GM18499 (cell line): ENCODE measurements around the gene CYBC1.
"Not testable (repeated sequence)": the region's sequence is repeated elsewhere in the genome, so short reads cannot be mapped to it uniquely, and the experiment has no call there.

Source experiments
- ATAC-seq: cut with Tn5 transposase; IDR thresholded peaks from one replicate; pipeline ENCODE4 v1.9.1; 2021; ENCODE audit warnings: moderate number of reproducible peaks; ENCODE audit not compliant: insufficient read depth, unreplicated experiment

CYBC1 gene

GRCh38 chr17:82479602-82480001 is 29.1 kb upstream of the CYBC1 start:
- no peak for ATAC-seq

- no peak for ATAC-seq
Observed at GRCh38 chr17:82477934-82478333, 27.4 kb upstream of the CYBC1 start.

GRCh38 chr17:82475458-82475857 is 24.9 kb upstream of the CYBC1 start:
- no peak for ATAC-seq

GRCh38 chr17:82474223-82475010 is 23.9 kb upstream of the CYBC1 start:
- no peak for ATAC-seq

- no peak for ATAC-seq
Observed at GRCh38 chr17:82470065-82470464, 19.5 kb upstream of the CYBC1 start.

GRCh38 chr17:82468692-82469091 is 18.1 kb upstream of the CYBC1 start:
- no peak for ATAC-seq

GRCh38 chr17:82465023-82465603 is 14.6 kb upstream of the CYBC1 start:
- no peak for ATAC-seq

GRCh38 chr17:82464567-82464929 is 14.0 kb upstream of the CYBC1 start:
- ATAC-seq, result no peak

- ATAC-seq, result no peak
Observed at GRCh38 chr17:82463925-82464566, 13.5 kb upstream of the CYBC1 start.

GRCh38 chr17:82463391-82463790 is 12.8 kb upstream of the CYBC1 start:
- ATAC-seq, result no peak

- ATAC-seq, result no peak
Observed at GRCh38 chr17:82461827-82462524, 11.4 kb upstream of the CYBC1 start.

- not testable (repeated sequence) for ATAC-seq
Observed at GRCh38 chr17:82459936-82460335, 9.4 kb upstream of the CYBC1 start.

GRCh38 chr17:82458885-82459424 is 8.4 kb upstream of the CYBC1 start:
- no peak for ATAC-seq

GRCh38 chr17:82458179-82458884 is 7.8 kb upstream of the CYBC1 start, which contains the start of gene NARF:
TSS of gene NARF (plus strand) at chr17:82458741. CDS start at chr17:82458804, 63 bp downstream.
- peak; percentile 89 for ATAC-seq

- ATAC-seq, result no peak
Observed at GRCh38 chr17:82457929-82458178, 7.3 kb upstream of the CYBC1 start.

GRCh38 chr17:82457073-82457928 is 6.7 kb upstream of the CYBC1 start:
- no peak for ATAC-seq

- not testable (repeated sequence) for ATAC-seq
Observed at GRCh38 chr17:82453706-82454105, 3.2 kb upstream of the CYBC1 start.

- not testable (repeated sequence) for ATAC-seq
Observed at GRCh38 chr17:82453151-82453550, 2.6 kb upstream of the CYBC1 start.

- ATAC-seq, result no peak
Observed at GRCh38 chr17:82452162-82452561, 1.6 kb upstream of the CYBC1 start.
